Stimulated activated CD4-positive, alpha-beta T cell treated with anti-CD3 and anti-CD28 coated beads, TNF-alpha, amount 100 ng/mL, for 24 hours (primary cell): ENCODE measurements around the gene NET1.

ENCODE experiments used
- DNase-seq, 3 experiments: peaks; one replicate each; pipeline ENCODE4 v3.0.0-alpha.2; 2020; ENCODE audit warnings: low read depth in 3 of 3

The NET1 gene

GRCh38 chr10:5502061-5502521 lies 89.7 kb downstream of the NET1 start:
- no peak for DNase-seq

DNA sequence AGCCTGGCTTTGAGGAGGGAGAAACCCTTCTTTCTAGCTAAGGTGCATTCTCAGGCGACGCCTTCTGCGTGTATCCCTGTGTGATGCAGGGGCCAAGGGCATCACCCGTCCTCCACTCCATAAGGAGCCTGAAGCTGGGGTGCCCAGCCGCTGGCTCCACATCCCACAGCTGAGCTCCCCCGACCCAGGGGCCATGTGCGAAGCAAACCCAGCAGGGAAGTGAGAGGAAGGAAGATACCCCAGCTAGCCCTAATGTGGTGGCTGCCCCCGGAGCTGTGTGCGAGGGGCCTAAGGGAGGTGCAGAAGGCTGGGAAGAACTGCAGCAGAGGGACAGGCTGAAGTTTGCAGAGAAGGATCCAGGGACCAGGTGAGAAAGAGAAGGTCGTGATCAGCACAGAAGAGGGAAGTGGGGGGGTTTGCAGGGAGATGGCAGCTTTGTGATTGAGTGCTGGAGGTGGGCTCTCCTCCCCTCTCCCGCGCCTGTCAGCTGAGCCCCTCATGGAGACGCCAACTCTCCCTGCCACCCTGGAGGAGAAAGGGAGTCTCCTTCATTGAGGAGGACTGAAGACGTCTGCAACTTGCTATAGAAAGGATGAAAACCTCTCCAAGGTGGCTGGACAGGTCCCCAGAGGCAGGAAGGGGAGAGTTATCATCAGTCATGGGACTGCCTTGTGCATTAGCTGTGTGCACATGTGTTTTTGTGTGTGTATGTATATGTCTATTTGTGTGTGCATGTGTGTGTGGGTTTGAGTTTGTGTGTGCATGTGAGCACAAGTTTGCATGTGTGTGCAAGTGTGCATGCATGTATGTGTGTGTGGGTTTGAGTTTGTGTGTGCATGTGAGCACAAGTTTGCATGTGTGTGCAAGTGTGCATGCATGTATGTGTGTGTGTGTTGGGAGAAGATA lies 90.5 kb downstream of the NET1 start:
- no peak for DNase-seq

DNA sequence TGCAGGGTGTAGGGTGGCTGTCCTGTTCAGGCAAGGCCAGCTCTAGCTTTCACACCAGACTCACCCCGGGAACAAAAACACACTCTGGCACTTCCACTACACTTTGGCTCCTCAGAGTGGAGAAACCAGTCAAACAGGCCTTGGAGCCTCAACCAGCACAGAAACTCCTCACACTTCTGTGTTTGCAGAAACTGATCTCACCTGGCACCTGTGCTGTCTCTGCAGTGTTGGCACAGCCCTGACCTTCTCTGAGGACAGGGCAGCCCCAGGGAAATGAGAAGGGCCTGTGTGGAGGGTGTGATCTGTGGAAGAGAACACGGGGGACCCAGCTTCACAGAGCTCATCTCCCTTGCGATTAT lies 91.1 kb downstream of the NET1 start:
- no peak for DNase-seq

- DNase-seq, result no peak
These were observed 92.1 kb downstream of the NET1 start for GRCh38 chr10:5504146-5505072.

GRCh38 chr10:5506246-5506645 lies 93.9 kb downstream of the NET1 start:
- no peak for DNase-seq

DNA sequence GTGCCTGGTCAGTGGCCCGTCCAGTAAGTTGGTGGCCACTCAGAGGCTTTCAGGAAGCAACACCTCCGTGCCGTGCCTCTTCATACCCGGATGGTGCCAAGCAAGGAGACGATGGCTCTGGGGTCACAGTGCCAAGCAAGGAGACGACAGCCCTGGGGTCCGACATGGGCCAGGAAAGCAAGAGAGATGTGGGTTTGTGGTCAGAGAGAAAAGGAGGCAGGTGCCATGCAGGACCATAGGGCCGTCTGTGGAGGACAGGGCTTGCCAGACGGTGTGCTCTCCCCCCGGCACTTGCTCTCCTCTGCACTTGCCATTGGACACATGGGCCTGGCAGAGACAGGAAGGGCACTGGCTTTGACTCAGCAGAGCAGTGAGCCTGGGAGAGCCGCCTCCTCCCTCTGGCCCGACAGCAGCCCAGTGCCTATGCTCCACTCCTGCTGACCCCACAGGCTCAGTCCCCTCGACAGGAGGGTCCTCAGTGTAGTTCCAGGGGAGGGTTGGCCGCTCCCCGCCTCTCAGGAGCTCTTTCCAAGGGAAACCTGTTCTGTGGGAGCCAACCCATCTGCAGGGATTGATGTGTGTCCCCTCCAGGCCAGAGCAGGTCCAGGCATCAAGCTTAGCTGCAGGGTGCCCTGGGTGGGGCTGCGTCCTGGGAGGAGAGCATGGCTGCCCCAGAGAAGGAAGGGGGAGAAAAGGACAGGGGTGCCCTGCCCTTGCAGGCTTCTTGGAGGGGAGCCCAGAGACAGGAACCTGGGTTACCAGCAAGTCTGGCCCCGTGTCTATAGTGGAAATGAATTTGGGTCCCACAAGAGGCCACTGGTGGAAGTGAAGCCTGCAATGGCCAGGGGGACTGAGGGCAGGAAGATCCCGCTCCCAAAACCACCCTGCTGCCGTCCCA lies 94.6 kb downstream of the NET1 start:
- no peak for DNase-seq

DNA sequence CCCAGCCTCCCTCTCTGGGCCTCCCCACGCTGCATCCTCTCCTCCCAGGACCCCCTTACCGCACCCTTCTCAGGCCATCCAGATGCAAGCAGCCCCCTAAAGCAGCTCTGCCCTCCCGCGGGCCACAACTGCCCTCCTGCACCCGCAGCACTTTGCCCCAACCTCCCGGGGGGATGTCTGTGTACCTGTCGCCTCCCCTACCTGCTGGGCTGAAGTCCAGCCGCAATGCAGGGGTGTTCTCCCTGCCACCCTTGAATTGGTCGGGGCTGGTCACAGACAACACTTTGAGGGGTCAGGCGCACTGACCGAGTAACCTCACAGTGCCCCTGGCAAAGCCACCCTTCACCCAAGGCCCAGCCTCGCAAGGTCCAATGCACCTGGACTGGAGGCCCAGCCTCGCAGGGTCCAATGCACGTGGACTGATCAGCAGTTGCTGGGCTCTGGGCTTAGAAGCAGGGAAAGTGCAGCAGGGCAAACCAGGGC lies 95.3 kb downstream of the NET1 start:
- no peak for DNase-seq

- no peak for DNase-seq
These were observed 95.8 kb downstream of the NET1 start for GRCh38 chr10:5508161-5508604.
